HPDE6-E6E7 (cell line): ENCODE data around the gene SP7.
A peak's percentile ranks its signal among the peaks of the same experiment; 100 is the strongest.
"Not testable (repeated sequence)": the region's sequence is repeated elsewhere in the genome, so short reads cannot be mapped to it uniquely, and the experiment has no call there.

Source experiments
- DNase-seq: peaks from one replicate; pipeline ENCODE4 v3.0.0; 2011; ENCODE audit warnings: missing footprints; ENCODE audit errors: extremely low spot score

The SP7 gene

GRCh38 chr12:53320352-53321195 is 15.6 kb downstream of the SP7 start:
- DNase-seq, result no peak

DNA sequence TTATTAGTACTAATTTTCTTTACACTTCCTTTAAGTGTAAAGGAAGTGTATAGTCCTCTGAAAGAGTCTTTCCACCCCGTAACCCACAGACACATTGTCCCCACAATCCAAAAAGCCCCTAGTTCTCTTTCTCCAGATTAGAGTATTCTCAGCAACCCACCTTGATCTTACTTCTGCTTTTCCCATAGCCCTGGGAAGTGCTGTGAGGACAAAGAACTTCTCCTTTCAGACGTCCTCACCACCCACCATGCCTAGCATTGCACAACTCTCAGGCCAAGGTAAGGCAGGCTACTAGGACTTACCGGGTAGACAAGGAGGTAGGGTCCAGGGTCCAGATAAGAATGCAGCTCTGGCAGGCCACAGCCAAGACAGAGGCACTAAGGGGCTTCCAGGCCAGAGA is 22.2 kb downstream of the SP7 start:
- DNase-seq, result no peak

DNA sequence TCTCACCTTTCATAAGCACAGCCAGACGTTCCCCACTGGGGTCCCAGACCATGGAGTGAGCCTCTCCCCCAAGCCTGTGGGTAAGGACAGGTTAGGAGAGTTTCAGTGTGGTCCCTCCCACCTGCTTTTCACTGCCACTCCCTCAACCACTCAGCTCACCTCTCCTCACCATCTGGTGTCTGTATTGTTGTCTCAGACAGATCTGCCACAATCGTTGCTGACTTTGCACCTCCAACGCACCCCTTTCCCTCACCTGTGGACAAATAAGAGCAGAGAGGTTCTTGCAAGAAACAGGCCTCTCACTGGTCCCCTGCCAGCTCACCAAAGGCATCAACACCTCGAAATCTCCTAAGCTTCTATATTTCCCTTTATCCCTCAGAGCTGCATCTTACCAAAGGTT is 27.9 kb downstream of the SP7 start:
- no peak for DNase-seq

GRCh38 chr12:53306826-53307225 is 29.3 kb downstream of the SP7 start:
- DNase-seq, result no peak

DNA sequence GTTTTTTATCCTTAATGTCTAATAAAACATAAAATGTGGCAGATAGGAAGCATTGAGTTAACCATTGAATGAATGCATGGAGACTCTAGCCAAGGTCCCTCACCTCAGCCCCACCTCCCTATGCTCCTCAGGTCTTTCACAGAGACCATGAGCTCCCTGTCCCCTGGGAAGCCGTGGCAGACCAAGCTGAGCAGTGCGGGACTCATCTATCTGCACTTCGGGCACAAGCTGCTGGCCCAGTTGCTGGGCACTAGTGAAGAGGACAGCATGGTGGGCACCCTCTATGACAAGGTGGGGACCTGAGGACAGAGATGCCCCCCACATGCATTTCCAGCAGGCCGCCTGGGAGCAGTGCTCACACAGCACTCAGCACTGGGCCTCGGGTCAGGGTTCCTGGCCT is 33.3 kb downstream of the SP7 start:
- no peak for DNase-seq

DNA sequence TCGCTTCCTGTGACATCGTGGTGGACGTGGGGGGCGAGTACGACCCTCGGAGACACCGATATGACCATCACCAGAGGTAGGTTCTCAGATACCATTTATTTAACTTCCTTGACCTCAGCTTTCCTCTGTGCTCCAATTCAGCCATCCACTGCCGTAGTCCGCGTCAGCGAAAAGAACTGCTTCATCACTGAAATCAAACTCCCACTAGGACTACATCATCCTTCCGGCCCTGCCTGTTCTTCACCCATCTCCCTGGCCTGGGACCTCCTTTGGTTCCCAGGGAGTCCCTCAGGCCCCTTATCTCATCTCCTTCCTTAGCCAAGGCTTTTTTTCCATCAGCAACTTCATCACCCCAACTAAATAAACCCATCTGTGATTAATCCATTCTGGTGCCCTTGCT is 36.0 kb downstream of the SP7 start:
- no peak for DNase-seq

GRCh38 chr12:53299454-53300180 is 36.5 kb downstream of the SP7 start, which contains the start of gene MYG1:
MYG1 (plus strand) TSS chr12:53299695; CDS start chr12:53299738, 43 bp downstream.
- DNase-seq, result peak; percentile 64

DNA sequence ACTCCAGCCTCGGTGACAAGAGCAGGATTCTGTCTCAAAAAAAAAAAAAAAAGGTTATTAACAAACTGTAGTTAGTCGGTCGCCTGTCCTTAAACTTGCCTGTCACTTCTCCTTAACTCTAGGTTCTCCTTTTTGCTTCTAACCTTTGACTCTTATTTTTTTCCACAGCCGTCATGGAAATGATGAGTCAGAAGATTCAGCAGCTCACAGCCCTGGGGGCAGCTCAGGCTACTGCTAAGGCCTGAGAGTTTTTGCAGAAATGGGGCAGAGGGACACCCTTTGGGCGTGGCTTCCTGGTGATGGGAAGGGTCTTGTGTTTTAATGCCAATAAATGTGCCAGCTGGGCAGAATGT is 37.1 kb downstream of the SP7 start:
- DNase-seq, result peak; percentile 49

DNA sequence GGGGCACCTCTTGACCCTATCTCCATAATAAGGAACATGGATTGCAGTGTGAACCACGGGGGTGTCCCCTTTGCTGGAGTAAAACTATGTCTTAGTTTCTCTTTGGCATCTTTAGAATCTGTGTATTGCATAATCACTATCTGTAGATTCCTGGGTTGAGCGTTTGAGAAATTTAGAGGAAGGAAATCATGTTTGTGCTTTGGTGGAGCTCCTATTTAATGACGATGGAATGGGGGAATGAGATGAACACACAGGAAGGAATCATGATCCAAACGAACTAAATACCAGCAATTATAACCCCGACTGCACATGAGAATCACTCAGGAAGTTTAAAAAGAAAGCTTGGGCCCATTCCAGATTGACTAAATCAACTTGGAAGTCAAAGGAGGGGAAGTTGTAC is 38.0 kb downstream of the SP7 start:
- DNase-seq, result no peak

GRCh38 chr12:53297106-53297505 is 39.0 kb downstream of the SP7 start:
- DNase-seq, result not testable (repeated sequence)

DNA sequence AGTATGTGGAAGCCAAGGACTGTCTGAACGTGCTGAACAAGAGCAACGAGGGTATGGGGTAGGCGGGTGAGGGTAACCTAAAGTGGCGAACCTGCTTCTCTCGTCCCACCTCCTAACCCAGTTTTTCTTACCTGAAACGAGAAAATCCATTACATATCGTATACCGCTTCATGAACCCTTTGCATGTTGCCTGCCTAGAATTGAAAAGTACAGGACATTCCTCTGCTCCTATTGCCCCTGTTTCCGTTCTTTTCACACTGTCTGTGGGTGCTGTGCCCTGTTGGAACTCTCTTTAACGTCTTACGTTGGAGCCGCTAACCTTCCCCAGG is 40.3 kb downstream of the SP7 start:
- DNase-seq, result no peak

DNA sequence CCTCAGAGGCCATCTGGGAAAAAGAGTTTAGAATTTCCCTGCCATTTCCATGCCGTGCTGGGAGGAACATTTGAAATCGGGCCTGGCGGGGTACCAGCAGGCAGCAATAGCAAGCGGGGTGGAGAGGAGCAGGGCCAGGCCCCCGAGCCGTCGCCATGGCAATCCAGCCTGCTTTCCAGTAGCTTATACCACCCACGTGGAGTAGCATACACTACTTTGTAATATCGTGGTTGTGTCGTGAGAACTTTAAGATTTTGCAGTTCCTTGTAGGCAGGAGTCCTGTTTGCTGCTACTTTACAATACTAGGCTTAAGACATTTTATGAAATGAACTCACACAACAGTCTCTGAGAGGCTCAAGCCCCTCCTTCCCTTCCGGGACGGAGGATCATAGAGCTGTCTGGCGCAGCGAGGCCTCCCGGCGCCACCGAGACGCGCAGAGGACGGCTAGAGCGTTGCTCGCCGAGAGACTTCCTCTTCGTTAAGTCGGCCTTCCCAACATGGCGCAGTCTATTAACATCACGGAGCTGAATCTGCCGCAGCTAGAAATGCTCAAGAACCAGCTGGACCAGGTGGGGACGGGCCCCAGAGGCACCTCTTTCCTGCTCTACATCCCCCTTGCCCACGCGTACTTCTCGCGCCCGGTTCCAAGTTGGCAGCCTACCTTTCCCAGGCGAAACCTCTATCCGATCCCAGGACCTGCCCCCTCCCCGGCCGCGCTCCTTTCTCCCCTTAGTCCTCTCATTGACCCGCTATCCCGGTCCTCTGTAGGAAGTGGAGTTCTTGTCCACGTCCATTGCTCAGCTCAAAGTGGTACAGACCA is 40.9 kb downstream of the SP7 start, which contains the start of gene PFDN5:
Gene PFDN5, plus strand, starts transcription at position 473 of the 821 bp plus-strand sequence. Its CDS starts 26 bp downstream, at position 499.
- peak; percentile 86 for DNase-seq

DNA sequence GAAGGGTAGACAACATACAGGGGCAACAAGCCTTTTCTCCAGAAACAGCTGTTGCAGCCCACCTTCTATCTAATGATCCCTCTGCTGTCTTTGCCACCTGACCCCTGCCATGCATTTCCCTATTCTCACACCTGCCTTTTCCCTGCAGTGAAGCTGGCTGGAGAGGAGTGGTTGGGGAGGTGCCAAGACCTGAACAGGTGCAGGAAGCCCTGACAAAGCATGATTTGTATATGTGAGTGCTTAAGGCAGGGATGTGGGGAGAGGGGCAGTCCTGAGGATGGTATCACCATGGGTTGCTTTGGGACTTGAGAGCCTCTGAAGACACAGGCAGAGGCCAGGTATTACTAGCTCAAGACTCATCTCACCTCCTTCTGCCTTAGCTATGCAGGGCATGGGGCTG is 43.7 kb downstream of the SP7 start:
- no peak for DNase-seq

DNA sequence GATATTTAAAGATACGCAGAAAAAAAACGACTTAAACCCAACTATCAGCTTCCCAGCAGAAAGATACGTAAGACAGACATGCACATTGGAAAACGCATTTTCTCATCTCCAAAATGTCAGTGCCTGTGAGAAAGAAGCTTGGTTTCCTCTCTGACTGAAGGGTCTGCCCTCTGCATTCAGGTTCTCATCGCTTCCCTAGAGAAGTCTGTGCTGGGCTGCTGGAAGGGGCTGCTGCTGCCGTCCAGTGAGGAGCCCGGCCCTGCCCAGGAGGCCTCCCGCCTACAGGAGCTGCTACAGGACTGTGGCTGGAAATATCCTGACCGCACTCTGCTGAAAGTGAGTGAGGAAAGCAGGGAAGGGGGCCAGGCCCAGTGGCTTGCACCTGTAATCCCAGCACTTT is 45.5 kb downstream of the SP7 start:
- no peak for DNase-seq

- no peak for DNase-seq
These were observed 46.3 kb downstream of the SP7 start for GRCh38 chr12:53289891-53290290.

DNA sequence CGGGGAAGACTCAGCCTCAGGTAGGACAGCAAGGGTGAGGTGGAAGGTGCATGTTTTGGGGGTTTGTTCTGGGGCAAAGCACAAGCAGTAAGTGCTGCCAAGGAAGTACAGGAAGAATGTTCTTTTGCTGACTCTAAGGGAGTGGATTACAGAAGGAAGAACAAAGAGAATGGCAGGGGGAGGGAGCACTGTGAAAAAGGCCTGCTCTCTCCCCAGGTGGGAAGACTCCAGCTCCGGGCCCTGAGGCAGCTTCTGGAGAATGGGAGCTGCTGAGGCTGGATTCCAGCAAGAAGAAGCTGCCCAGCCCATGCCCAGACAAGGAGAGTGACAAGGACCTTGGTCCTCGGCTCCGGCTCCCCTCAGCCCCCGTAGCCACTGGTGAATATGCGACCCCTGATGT is 47.8 kb downstream of the SP7 start:
- no peak for DNase-seq

DNA sequence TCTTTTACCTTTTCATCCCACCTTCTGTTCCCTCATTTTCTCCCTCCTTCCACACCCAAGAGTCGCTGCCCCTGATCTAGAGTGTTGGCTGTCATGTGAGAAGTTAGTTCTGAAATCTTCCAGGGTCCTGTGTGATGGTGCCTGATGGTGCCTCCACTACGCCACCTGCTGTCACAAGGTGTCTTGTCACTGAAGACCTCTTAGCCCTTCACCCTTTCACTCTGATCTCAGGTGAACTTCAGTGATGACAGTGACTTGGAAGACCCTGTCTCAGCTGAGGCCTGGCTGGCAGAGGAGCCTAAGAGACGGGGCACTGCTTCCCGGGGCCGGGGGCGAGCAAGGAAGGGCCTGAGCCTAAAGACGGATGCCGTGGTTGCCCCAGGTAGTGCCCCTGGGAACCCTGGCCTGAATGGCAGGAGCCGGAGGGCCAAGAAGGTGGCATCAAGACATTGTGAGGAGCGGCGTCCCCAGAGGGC is 48.4 kb downstream of the SP7 start:
- peak; percentile 53 for DNase-seq

GRCh38 chr12:53286448-53286847 is 49.7 kb downstream of the SP7 start:
- no peak for DNase-seq

GRCh38 chr12:53279888-53280498 is 56.2 kb downstream of the SP7 start:
- DNase-seq, result no peak

DNA sequence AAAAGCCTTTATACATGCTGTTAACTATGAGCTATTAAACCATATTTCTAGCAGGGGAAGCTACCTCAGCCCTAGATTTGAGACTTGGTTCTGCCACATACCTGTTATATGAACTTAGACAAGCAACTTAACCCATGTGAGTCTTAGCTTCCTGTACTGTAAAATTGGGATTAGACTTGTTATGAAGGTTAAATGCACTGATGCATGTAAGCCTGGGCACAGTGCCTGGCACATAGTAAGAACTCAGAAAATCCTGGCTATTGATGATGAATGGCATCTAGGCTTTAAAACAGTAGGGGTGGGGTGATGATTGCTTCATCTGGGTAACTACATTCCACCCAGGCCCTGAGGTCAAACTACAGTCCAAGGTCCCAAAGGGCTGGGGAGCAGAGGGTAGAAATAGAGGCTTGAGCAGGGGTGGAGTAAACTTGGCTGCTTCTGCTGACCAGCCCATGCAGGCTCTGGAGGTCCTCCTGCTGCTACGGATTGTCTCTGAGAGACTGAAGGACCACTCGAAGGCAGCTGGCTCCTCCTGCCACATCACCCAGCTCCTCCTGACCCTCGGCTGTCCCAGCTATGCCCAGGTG is 56.8 kb downstream of the SP7 start:
- no peak for DNase-seq

DNA sequence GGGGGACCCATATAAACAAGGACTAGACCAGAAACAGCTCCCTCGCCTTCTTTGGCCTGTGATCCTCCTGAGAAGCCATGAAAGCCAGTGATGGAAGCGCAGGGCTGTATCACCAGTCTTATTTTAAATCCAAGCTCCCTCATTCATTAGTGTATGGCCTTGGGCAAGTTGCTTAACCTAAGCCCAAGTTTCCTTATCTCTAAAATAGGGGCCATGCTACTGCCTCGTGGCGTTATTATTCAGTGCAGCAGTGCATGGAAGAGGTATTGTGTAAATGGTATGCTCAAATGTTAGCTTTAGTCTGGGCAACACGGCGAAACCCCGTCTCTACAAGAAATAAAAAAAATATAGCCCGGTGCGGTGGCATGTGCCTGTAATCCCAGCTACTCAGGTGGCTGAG is 58.2 kb downstream of the SP7 start:
- DNase-seq, result no peak
